ENCODE results near the gene MYO5A. TPM values are rescaled to one million over a fixed set of nuclear protein-coding genes. Genes with fewer than 3 reads are reported as not detected.
"Not testable (repeated sequence)": the region's sequence is repeated elsewhere in the genome, so short reads cannot be mapped to it uniquely, and the experiment has no call there.

Gene MYO5A
- total RNA-seq, 1 donor: 54.3 TPM

DNA sequence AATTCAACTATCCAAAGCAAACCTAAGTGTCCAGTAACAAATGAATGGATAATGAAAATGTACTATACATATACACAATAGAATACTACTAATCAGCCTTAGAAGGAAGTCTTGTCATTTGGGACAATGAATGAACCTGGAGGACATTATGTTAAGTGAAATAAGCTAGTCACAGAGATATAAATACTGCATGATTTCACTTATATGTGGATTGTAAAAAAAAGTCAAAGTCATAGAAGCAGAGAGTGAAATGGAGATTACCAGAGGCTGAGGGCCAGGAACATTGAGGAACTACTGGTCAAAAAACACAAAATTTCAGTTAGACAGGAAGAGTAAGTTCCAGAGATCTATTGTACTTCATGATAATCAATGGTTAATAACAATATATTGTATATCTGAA lies 33.6 kb downstream of the MYO5A start:
- Histone ChIP-seq H3K36me3 (ENCODE audit: insufficient read depth, low read length) (no peaks in the 10 kb centered on the region), H3K4me2 (ENCODE audit: insufficient read depth, low read length) (no peak overlapping the region), H3K9me3 (ENCODE audit: low read depth, low read length) (no peaks in the 10 kb centered on the region), H3K4me3 (ENCODE audit: insufficient read depth, low read length) (no peak overlapping the region), H3K27ac (ENCODE audit: low read depth, low read length) (no peak overlapping the region), H4K20me1 (ENCODE audit: insufficient read depth, low read length) (peaks cover 8% of the 10 kb centered on the region), H3K4me1 (ENCODE audit: insufficient read depth, low read length) (peaks cover 10% of the 10 kb centered on the region), H3K79me2 (ENCODE audit: insufficient read depth, low read length) (peaks cover 32% of the 10 kb centered on the region), H2AFZ (ENCODE audit: low read length) (no peak overlapping the region), H3K27me3 (ENCODE audit: insufficient read depth, low read length) (no peaks in the 10 kb centered on the region)
- DNase-seq (ENCODE audit: insufficient read length, low spot score, missing footprints): no peak
- TF ChIP-seq, protein P1, sequence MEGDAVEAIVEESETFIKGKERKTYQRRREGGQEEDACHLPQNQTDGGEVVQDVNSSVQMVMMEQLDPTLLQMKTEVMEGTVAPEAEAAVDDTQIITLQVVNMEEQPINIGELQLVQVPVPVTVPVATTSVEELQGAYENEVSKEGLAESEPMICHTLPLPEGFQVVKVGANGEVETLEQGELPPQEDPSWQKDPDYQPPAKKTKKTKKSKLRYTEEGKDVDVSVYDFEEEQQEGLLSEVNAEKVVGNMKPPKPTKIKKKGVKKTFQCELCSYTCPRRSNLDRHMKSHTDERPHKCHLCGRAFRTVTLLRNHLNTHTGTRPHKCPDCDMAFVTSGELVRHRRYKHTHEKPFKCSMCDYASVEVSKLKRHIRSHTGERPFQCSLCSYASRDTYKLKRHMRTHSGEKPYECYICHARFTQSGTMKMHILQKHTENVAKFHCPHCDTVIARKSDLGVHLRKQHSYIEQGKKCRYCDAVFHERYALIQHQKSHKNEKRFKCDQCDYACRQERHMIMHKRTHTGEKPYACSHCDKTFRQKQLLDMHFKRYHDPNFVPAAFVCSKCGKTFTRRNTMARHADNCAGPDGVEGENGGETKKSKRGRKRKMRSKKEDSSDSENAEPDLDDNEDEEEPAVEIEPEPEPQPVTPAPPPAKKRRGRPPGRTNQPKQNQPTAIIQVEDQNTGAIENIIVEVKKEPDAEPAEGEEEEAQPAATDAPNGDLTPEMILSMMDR (IDR thresholded peaks at IDR 0.05; ENCODE audit: extremely low read depth, low read depth, low read length): no peak

DNA sequence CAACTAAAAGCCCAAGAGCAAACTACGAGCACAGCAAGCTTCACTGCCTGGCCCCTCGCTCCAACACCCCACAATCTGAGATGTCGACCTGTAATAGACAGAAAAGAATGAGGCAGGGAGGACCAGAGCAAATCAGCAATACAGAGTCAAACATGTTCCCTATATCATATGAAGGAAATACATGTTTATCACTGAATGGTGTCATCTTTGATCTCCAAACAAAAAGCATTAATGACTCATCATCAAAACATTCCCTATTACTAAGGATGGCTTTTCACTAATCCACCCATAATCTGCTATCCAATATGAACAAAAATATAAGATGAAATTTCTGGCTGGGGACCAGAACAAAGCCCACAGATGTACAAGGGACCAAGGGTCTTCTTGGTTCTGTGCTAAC lies 34.7 kb downstream of the MYO5A start:
- Histone ChIP-seq H3K4me2 (ENCODE audit: insufficient read depth, low read length) (no peak overlapping the region), H3K27ac (ENCODE audit: low read depth, low read length) (no peak overlapping the region)
- DNase-seq (ENCODE audit: insufficient read length, low spot score, missing footprints): no peak

DNA sequence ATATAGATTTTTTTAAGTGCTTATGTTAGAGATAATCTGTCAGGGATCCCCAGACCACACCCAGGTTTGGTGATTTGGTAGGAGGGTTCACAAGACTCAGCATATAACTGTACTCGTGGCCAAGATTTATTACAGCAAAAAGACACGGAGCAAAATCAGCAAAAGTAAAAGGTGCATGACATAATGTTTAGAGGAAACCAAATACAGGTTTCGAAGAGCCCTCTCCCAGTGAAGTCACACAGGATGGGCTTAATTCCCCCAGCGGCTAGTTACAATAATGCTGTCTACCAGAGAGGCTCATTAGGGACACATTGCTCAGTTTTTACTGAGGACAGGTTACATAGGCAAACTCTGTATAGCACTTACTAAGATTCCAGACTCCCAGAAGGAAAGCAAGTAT lies 36.5 kb downstream of the MYO5A start:
- peaks cover 10% of the 10 kb centered on the region for H3K4me1 ChIP-seq (ENCODE audit: insufficient read depth, low read length)
- H3K9me3 ChIP-seq (ENCODE audit: low read depth, low read length): no peaks in the 10 kb centered on the region
- no peaks in the 10 kb centered on the region for H3K36me3 ChIP-seq (ENCODE audit: insufficient read depth, low read length)
- no peak overlapping the region for H2AFZ ChIP-seq (ENCODE audit: low read length)
- no peak for DNase-seq (ENCODE audit: insufficient read length, low spot score, missing footprints)
- H4K20me1 ChIP-seq (ENCODE audit: insufficient read depth, low read length): peaks cover 8% of the 10 kb centered on the region
- no peak overlapping the region for H3K4me3 ChIP-seq (ENCODE audit: insufficient read depth, low read length)
- TF ChIP-seq, protein P1 (IDR thresholded peaks at IDR 0.05; ENCODE audit: extremely low read depth, low read depth, low read length): no peak
- no peaks in the 10 kb centered on the region for H3K27me3 ChIP-seq (ENCODE audit: insufficient read depth, low read length)
- no peak overlapping the region for H3K27ac ChIP-seq (ENCODE audit: low read depth, low read length)
- no peak overlapping the region for H3K4me2 ChIP-seq (ENCODE audit: insufficient read depth, low read length)
- H3K79me2 ChIP-seq (ENCODE audit: insufficient read depth, low read length): peaks cover 49% of the 10 kb centered on the region

More for the DNA sequence above, 34.7 kb downstream of the MYO5A start:
- Histone ChIP-seq H4K20me1 (ENCODE audit: insufficient read depth, low read length) (peaks cover 8% of the 10 kb centered on the region), H3K79me2 (ENCODE audit: insufficient read depth, low read length) (peaks cover 37% of the 10 kb centered on the region), H3K36me3 (ENCODE audit: insufficient read depth, low read length) (no peaks in the 10 kb centered on the region), H3K27me3 (ENCODE audit: insufficient read depth, low read length) (no peaks in the 10 kb centered on the region), H3K9me3 (ENCODE audit: low read depth, low read length) (no peaks in the 10 kb centered on the region), H2AFZ (ENCODE audit: low read length) (no peak overlapping the region), H3K4me1 (ENCODE audit: insufficient read depth, low read length) (peaks cover 10% of the 10 kb centered on the region), H3K4me3 (ENCODE audit: insufficient read depth, low read length) (no peak overlapping the region)
- TF ChIP-seq, protein P1 (IDR thresholded peaks at IDR 0.05; ENCODE audit: extremely low read depth, low read depth, low read length): no peak

DNA sequence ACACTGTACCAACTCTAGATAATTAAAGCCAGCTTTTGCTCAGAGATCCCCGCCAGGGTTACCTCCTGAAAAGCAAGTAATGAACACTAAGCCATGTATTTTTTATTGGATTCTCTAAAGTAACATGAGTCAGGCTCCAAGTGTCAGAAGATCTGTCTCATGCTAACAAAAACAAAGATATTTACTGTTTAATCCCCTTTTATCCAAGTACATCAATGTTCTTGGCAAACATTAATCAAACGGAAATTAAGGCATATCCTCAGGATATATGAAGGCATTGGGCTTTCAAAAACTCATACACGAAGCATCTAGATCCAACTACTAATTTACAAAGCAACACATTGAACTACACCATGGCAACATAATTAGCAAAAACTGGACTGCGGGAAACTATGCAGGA lies 37.2 kb downstream of the MYO5A start:
- no peak for DNase-seq (ENCODE audit: insufficient read length, low spot score, missing footprints)
- Histone ChIP-seq H3K79me2 (ENCODE audit: insufficient read depth, low read length) (peaks cover 55% of the 10 kb centered on the region), H3K27ac (ENCODE audit: low read depth, low read length) (no peak overlapping the region), H3K4me3 (ENCODE audit: insufficient read depth, low read length) (no peak overlapping the region), H2AFZ (ENCODE audit: low read length) (no peak overlapping the region), H3K9me3 (ENCODE audit: low read depth, low read length) (no peaks in the 10 kb centered on the region), H3K36me3 (ENCODE audit: insufficient read depth, low read length) (no peaks in the 10 kb centered on the region), H4K20me1 (ENCODE audit: insufficient read depth, low read length) (peaks cover 5% of the 10 kb centered on the region), H3K27me3 (ENCODE audit: insufficient read depth, low read length) (no peaks in the 10 kb centered on the region), H3K4me2 (ENCODE audit: insufficient read depth, low read length) (no peak overlapping the region), H3K4me1 (ENCODE audit: insufficient read depth, low read length) (peaks cover 4% of the 10 kb centered on the region)
- TF ChIP-seq, protein P1 (IDR thresholded peaks at IDR 0.05; ENCODE audit: extremely low read depth, low read depth, low read length): no peak

DNA sequence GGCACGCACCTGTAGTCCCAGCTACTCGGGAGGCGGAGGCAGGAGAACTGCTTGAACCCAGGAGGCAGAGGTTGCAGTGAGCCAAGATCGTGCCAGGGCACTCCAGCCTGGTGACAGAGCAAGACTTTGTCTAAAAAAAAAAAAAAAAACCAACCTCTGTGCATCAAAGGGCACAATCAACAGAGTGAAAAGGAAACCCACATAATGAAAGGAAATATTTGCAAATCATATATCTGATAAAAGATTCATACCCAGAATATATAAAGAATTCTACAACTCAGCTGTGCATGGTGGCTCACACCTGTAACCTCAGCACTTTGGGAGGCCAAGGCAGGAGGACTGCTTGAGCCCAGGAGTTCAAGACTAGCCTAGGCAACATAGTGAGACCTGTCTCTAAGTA lies 39.2 kb downstream of the MYO5A start:
- H3K27me3 ChIP-seq (ENCODE audit: insufficient read depth, low read length); H3K4me2 ChIP-seq (ENCODE audit: insufficient read depth, low read length); H3K36me3 ChIP-seq (ENCODE audit: insufficient read depth, low read length); H3K9me3 ChIP-seq (ENCODE audit: low read depth, low read length); DNase-seq (ENCODE audit: insufficient read length, low spot score, missing footprints); H4K20me1 ChIP-seq (ENCODE audit: insufficient read depth, low read length); H3K27ac ChIP-seq (ENCODE audit: low read depth, low read length); H2AFZ ChIP-seq (ENCODE audit: low read length); H3K4me1 ChIP-seq (ENCODE audit: insufficient read depth, low read length); H3K4me3 ChIP-seq (ENCODE audit: insufficient read depth, low read length): not testable (repeated sequence)
- H3K79me2 ChIP-seq (ENCODE audit: insufficient read depth, low read length): peaks cover 55% of the 10 kb centered on the region
